GM12892 (cell line): ENCODE results near the gene MAFF.

Experiments
- POLR2A ChIP-seq: IDR thresholded peaks from 2 replicates; pipeline ENCODE4 v1.6.1; 2011; ENCODE audit warnings: low read depth, low read length, control low read depth
- POLR2AphosphoS5 ChIP-seq: IDR thresholded peaks from 2 replicates; pipeline ENCODE4 v1.6.1; 2011; ENCODE audit warnings: low read depth, low read length, control low read depth
- TAF1 ChIP-seq: IDR thresholded peaks from 2 replicates; pipeline ENCODE4 v1.6.1; 2011; ENCODE audit warnings: low read depth, mild to moderate bottlenecking, control low read depth, low read length, borderline replicate concordance

GRCh38 chr22:38213990-38214301 is 12.2 kb downstream of the MAFF start:
- TF ChIP-seq POLR2A (no peak), TAF1 (no peak), POLR2AphosphoS5 (no peak)
